ENCODE data around the gene STAM. TPM values are rescaled to one million over a fixed set of nuclear protein-coding genes. Genes with fewer than 3 reads are reported as not detected.
"Not testable (repeated sequence)": the region's sequence is repeated elsewhere in the genome, so short reads cannot be mapped to it uniquely, and the experiment has no call there.

Gene STAM
- polyA plus RNA-seq (ENCODE audit: insufficient read length in 10 of 10): 10 to 100 TPM; 20.6 to 33.0 (median 23.4) TPM
- long read RNA-seq, donor 1, partial matches to known transcripts: 7 of 8 reads
- long read RNA-seq, donor 1, other reads (novel, unspliced or antisense): 0 of 8 reads
- long read RNA-seq, donor 2, partial matches to known transcripts: 0 of 2 reads
- long read RNA-seq, donor 2, other reads (novel, unspliced or antisense): 0 of 2 reads
- long read RNA-seq, donor 3: 0 reads
- long read RNA-seq, donor 4, partial matches to known transcripts: 0 of 3 reads
- long read RNA-seq, donor 4, other reads (novel, unspliced or antisense): 0 of 3 reads
- long read RNA-seq, donor 5, partial matches to known transcripts: 5 of 8 reads
- long read RNA-seq, donor 5, other reads (novel, unspliced or antisense): 0 of 8 reads
- long read RNA-seq, donor 6, partial matches to known transcripts: 7 of 11 reads
- long read RNA-seq, donor 6, other reads (novel, unspliced or antisense): 0 of 11 reads
- long read RNA-seq, donor 7, transcript STAM-202 (14 exons, 2,972 nt): major isoform, 6 of 6 reads
- long read RNA-seq, donor 7, partial matches to known transcripts: 0 of 6 reads
- long read RNA-seq, donor 7, other reads (novel, unspliced or antisense): 0 of 6 reads
- long read RNA-seq, donor 8, partial matches to known transcripts: 0 of 3 reads
- long read RNA-seq, donor 8, other reads (novel, unspliced or antisense): 0 of 3 reads
- long read RNA-seq, donor 9: 0 reads

DNA sequence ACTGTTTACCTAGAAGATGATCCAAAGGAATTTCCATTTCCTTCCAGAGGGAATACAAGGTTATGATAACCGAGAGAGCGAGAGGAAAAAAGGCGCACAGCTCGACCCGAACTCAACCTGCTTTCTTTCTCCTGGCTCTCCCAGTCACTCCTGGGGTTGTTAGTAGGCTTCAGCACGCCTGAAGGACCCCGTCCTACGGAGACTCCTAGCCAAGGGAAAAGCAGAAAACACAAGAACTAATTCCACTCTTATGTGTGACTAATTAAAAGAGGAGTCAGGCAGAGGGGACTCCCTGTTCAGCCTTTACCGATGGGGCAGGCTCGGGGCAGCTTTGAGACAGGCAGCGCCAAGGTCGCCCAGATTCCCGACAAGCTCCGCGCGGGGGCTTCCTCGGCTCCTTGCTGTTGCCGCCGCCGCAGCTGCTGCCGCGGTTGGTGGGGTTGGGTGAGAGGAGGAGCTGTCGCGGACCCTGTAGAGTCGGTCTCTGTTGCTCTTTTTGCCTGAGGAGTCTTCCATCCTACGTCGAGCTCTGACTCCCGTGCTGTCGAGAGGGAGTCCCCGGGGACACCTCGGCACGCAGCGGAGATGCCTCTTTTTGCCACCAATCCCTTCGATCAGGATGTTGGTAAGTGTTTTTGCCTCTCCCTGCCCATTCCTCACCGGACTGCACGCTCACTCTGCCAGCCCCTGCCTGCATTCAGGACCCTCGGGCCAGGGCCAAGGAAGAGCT lies at the start of gene STAM:
STAM (plus strand) TSS at position 397 of the 730 bp plus-strand sequence; CDS start at position 586, 189 bp downstream.
- DNase-seq: peak; percentile 93 to 98 (median 94)

- DNase-seq: no peak
Observed at GRCh38 chr10:17597386-17597785, 46.6 kb upstream of the STAM start.

DNA sequence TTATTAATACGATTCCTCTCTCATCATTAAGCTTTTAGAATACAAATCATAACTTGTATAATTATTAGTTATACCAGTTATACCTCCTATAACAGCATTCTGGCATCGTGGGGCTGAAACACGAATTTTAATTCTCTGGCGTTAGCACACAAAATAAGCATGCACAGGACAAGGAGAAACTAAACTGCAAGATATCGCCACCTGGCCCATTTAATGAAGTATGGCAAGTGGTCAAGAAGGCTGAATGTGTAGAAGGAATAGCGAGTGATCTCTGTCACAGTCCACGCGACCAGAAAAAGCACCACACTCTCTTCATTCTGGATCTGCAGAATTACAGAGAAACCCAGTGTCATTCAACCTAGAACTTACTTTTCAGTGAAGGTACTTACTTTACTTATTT lies 44.9 kb upstream of the STAM start:
- DNase-seq: peak in 2 of 3 donors; percentile 6 to 22

DNA sequence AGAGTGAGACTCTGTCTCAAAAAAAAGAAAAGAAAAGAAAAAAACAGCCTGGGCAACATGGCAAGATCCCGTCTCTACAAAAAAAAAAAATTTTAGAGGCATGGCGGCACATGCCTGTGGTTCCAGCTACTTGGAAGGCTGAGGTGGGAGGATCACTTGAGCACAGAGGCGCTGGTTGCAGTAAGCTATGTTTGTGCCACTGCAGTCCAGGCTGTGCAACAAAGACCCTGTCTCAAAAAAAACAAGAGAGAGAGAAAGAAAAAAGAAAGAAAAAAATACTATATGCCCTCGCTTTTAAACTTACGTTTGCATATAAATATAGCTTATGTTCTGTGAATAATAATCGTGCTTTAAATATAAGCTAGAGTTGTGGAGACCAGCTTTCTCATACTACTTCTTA lies 38.0 kb upstream of the STAM start:
- no peak for DNase-seq

GRCh38 chr10:17606547-17607040 lies 37.4 kb upstream of the STAM start:
- no peak for DNase-seq

DNA sequence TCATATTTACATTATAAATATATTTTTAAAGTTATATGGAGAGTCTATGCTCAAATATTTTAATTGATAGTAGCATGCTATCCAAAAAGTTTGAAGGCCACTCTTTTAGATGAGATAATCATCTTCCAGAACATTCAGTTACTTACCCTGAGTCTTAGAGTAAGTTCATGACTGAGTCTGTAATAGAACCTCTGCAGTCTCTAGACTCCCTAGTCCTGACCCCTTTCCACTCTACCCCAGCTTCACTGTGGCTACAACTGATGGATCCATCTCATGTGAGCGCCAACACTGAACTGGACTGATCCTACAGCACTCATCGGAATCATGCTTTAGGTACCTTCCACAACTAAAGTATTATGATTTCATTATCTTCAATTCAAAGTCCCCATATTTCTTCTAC lies 36.9 kb upstream of the STAM start:
- DNase-seq: no peak

DNA sequence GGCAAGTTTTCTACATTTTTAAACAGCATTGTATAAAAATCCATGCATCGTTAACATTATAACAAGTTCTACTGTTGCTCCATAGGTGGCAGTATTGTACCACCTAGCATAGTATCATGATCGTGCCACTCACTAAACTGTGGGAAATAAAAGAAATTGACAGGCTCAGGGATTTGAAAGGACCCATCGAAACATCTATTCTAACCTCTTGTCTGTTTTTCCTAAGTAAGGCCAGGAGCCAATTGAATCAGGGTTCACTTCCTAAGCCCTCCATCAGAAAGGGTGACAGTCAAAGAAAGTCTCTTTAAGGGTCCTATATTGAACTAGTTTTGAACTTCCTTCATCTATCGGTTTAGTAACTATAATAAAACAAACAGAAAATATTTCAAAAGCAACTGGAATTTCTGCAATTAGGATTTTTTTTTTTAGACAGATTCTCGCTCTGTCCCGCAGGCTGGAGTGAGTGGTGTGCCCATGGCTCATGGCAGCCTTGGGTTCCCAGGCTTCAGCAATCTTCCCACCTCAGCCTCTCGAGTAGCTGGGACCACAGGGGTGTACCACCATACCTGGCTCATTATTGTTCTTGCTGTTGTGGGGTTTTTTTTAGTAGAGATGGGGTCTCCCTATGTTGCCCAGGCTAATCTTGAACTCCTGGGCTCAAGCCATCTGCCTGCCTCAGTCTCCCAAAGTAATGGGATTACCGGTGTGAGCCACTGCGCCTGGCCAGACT lies 36.2 kb upstream of the STAM start:
- peak; percentile 37 to 66 (median 54) for DNase-seq

DNA sequence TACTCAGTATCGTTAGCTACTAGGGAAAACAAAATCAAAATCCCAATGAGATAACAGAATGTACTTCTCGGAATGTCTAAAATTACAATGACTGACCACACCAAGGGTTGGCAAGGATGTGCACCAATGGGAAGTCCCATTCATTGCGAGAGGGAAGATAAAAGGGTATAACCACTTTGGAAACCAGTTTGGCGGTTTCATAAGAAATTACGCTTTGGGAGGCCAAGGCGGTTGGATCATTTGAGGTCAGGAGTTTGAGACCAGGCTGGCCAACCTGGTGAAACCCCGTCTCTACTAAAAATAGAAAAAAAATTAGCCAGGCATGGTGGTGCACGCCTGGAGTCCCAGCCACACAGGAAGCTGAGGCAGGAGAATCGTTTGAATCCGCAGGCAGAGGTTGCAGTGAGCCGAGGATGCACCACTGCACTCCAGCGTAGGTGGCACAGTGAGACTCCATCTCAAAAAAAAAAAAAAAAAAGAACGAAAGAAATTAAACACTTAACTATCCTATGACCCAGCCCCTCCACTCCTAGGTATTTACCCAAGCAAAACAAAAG lies 34.4 kb upstream of the STAM start:
- DNase-seq: no peak

GRCh38 chr10:17616403-17617030 lies 27.4 kb upstream of the STAM start:
- DNase-seq: peak; percentile 51 to 52 (median 51)

- peak; percentile 37 to 70 (median 56) for DNase-seq
Observed at GRCh38 chr10:17617031-17617911, 26.7 kb upstream of the STAM start, which contains the start of gene HACD1. TSS of gene HACD1 (minus strand) at chr10:17617374. CDS start at chr10:17617339, 35 bp downstream.

GRCh38 chr10:17622061-17622460 lies 21.9 kb upstream of the STAM start:
- DNase-seq: no peak

GRCh38 chr10:17624996-17625395 lies 19.0 kb upstream of the STAM start:
- no peak for DNase-seq

DNA sequence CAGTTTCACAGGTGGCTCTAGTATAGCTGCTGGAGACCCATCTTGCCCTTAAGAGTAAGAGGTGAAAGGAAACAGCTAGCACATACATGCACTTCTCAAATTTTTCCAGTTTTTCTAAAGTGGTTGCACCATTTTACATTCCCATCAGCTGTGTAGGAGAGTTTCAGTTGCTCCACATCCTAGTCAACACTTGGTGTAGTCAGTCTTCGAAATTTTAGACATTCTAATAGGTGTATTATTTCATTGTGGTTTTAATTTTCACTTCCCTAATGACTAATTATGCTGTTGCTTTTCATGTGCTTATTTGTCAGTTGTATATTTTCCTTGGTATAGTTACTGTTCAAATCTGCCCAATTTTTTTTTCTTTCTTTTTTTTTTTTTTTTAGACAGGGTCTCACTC lies 17.3 kb upstream of the STAM start:
- DNase-seq: no peak

- not testable (repeated sequence) for DNase-seq
Observed at GRCh38 chr10:17632590-17632989, 11.4 kb upstream of the STAM start.

- no peak for DNase-seq
Observed at GRCh38 chr10:17633353-17633752, 10.6 kb upstream of the STAM start.

GRCh38 chr10:17637869-17638268 lies 6.1 kb upstream of the STAM start:
- DNase-seq: no peak

DNA sequence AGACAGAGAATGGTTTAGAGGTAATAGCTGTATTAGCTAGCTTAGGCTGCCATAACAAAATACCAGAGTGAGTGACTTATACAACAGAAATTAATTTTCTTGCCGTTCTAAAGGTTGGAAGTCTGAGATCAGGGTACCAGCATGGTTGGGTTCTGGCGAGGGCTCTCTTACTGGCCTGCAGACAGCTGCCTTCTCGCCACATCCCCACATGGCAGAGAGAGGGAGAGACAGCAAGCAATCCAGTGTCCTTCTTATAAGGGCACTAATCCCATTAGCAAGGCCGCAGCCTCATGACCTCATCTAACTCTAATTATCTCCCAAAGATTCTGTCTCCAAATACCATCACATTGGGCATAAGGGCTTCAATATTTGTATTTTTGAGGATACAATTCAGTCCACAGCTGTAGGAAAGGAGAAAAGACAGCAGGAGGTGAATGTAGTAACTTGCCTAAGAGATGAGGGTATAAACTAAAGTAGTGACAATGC lies 3.6 kb upstream of the STAM start:
- DNase-seq: no peak

- no peak for DNase-seq
Observed at GRCh38 chr10:17643339-17643754, 604 bp upstream of the STAM start.

- peak in 1 of 3 donors; percentile 47 for DNase-seq
Observed at GRCh38 chr10:17644485-17644943, 563 bp downstream of the STAM start.
